ENCODE measurements around the gene ASMTL.
A peak's percentile ranks its signal among the peaks of the same experiment; 100 is the strongest.
"Not testable (repeated sequence)": the region's sequence is repeated elsewhere in the genome, so short reads cannot be mapped to it uniquely, and the experiment has no call there.

ASMTL gene

DNA sequence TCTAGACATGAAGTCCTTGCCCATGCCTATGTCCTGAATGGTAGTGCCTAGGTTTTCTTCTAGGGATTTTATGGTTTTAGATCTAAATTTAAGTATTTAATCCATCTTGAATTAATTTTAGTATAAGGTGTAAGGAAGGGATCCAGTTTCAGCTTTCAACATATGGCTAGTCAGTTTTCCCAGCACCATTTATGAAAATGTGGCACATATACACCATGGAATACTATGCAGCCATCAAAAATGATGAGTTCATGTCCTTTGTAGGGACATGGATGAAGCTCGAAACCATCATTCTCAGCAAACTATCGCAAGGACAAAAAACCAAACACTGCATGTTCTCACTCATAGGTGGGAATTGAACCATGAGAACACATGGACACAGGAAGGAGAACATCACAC is 29.8 kb upstream of the ASMTL start:
- not testable (repeated sequence) for DNase-seq (ENCODE audit: low read depth in 3 of 3)

- peak; percentile 54 to 68 (median 57) for DNase-seq (ENCODE audit: low read depth in 3 of 3)
Observed at GRCh38 chrX:1481636-1482529, 29.2 kb upstream of the ASMTL start.

DNA sequence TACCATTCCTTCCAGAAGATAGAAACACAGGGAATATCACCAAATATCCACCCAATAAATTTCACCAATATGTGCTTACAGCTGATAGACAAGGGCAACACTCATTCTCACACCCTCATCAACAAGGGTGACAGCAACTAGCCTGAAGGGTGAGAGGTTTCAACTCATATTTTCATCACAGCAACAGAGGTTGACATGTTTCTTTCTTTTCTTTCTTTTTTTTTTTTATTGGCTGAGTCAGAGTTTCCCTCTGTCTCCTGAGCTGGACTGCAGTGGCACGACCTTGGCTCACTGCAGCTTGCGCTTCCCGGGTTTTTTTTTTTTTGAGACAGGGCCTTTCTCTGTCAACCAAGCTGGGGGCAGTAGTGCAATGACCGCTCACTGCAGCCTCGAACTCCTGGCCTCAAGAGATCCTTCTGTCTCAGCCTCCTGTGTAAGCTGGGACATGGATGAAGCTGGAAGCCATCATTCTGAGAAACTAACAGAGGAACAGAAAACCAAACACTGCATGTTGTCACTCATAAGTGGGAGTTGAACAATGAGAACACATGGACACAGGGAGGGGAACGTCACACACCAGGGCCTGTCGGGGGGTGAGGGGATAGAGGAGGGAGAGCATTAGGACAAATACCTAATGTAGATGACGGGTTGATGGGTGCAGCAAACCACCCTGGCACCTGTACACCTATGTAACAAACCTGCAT is 27.5 kb upstream of the ASMTL start:
- no peak for DNase-seq (ENCODE audit: low read depth in 3 of 3)

- no peak for DNase-seq (ENCODE audit: low read depth in 3 of 3)
Observed at GRCh38 chrX:1477801-1478458, 25.2 kb upstream of the ASMTL start.

- no peak for DNase-seq (ENCODE audit: low read depth in 3 of 3)
Observed at GRCh38 chrX:1477229-1477628, 24.5 kb upstream of the ASMTL start.

DNA sequence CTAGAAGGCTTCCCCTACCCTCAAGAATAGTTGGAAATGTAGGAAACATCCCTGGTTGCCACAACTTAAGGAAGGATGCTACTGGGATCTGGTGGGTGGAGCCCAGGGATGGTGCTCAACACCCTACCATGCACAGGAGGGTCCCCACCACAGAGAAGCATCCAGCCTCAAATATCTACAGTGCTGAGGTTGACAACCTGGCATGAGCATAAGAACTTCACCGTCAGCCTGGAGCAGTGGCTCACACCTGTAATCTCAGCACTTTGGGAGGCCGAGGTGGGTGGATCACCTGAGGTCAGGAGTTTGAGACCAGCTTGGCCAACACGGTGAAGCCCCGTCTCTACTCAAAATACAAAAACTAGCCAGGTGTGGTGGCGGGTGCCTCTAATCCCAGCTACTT is 24.0 kb upstream of the ASMTL start:
- no peak for DNase-seq (ENCODE audit: low read depth in 3 of 3)

- DNase-seq (ENCODE audit: low read depth in 3 of 3) = no peak
Observed at GRCh38 chrX:1475881-1476280, 23.2 kb upstream of the ASMTL start.

- DNase-seq (ENCODE audit: low read depth in 3 of 3) = no peak
Observed at GRCh38 chrX:1475481-1475880, 22.8 kb upstream of the ASMTL start.

- not testable (repeated sequence) for DNase-seq (ENCODE audit: low read depth in 3 of 3)
Observed at GRCh38 chrX:1474593-1474992, 21.9 kb upstream of the ASMTL start.

DNA sequence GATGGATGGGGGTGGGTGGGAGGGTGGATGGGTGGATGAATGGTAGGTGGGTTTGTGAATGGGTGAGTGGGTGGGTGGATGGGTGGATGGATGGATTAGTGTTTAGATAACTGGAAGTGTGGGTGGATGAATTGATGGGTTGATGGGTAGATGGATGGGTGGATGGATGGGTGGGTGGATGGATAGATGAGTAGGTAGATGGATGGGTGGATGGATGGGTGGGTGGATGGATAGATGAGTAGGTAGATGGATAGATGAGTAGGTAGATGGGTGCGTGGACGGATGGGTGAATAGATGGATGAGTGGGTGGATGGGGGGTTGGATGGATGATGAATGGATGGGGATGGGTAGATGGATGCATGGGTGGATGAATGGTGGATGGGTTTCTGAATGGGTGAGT is 20.3 kb upstream of the ASMTL start:
- no peak for DNase-seq (ENCODE audit: low read depth in 3 of 3)

DNA sequence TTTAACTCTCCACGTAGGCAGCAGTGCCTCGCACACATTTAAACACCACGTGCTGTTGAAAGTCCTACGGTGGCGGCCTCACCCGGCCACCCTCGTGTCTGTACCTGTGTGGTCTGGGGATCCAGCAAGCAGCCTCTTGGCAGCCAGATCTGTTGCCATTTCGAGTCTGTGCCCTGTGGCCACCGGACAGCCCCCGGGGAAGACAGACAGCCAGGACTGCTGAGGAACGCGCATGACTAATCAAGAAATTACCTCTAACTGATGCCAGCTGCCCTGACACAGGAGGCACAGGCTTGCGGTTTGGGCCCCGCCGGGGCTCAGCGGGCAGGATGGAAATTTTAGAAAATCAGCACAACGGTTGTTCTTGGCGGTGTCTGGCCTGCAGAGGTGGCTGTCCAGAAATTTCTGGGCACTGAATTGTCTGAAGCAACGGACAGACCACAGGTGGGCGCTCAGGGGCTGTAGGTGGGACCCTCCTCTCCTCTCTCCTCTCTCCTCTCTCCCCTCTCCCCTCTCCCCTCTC is 15.6 kb upstream of the ASMTL start:
- peak in 2 of 3 experiments; percentile 59 to 72 for DNase-seq (ENCODE audit: low read depth in 3 of 3)

DNA sequence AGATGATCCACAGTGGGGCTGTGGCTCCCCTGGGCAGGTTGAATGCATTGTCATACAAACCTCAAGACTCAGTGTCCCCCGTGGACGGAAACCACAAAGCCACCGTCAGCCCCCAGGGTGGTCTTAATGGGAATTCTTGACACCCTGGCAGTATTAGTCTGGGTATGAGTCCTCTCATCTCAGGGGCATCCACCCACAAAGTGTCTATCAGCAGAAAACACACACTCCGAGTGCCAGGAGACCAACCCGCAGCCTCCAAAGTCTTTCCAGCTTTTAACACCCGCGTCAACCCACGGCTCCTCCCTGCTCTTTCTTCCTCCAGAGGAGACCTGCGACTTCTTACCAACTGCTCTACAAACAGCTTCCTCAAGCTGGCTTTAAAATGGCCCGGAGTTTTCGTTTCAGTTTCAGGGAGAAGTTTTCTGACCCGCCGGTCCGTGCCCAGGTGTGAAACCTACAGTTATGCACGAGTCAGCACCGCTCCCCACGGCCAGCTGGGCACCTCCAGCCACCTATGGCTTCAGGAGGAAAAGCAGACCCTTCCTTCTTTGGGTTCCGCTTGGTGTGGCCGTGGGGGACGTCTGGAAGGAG is 14.4 kb upstream of the ASMTL start:
- DNase-seq (ENCODE audit: low read depth in 3 of 3) = no peak

- no peak for DNase-seq (ENCODE audit: low read depth in 3 of 3)
Observed at GRCh38 chrX:1466232-1466661, 13.5 kb upstream of the ASMTL start.

DNA sequence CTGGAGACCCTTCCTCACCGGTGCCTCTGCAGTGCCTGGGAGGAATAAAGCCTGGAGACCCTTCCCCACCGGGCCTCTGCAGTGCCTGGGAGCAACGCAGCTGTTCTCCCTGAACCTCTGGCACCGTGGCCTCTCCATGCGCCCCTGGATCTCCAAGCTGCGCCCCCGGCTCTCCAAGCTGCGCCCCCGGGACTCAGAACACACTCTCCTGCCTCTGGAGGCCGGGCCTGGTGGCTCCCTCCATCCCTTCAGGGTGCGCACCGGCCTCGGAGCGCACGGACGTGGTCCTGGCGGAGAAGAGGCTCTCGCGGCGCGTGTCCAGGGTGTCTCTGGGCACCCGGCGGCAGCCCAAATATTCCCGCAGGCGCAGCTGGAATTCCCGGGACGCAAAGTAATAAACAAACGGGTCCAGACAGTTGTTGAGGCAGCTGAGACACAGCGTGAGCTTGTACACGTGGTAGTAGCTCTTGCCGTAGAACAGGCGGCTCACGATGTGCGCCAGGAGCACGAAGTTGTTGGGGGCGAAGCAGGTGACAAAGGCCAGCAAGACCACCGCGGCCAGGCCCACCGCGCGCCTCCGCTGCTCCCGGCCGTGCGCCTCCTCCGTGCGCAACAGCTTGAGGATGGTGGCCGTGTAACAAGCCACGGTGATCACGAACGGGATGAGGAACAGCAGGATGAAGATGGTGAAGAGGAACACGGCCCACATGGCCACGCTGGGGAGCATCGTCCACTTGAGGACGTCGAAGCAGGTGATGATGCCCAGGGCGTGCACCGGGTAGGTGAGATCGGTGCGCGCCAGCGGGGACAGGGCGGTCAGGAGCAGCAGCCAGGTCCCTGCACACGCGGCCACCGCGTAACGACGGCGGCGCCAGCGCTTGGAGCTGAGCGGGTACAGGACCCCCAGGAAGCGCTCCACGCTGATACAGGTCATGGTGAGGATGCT is 12.8 kb upstream of the ASMTL start:
- DNase-seq (ENCODE audit: low read depth in 3 of 3) = no peak

DNA sequence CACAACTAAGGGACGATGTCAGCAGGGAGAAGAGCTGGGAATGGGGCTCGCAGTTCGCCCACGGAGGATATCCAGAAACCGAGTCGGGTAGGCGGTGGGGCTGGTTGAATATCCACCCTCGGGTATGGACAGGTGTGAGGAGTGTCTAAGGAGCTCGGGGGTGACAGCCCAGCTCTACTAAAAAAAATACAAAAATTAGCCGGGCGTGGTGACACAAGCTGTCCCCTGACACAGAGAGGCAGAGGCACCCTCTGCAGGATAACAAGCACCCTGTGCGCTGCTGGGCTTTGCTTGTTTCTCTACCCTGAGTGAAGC is 12.2 kb upstream of the ASMTL start:
- DNase-seq (ENCODE audit: low read depth in 3 of 3) = no peak

DNA sequence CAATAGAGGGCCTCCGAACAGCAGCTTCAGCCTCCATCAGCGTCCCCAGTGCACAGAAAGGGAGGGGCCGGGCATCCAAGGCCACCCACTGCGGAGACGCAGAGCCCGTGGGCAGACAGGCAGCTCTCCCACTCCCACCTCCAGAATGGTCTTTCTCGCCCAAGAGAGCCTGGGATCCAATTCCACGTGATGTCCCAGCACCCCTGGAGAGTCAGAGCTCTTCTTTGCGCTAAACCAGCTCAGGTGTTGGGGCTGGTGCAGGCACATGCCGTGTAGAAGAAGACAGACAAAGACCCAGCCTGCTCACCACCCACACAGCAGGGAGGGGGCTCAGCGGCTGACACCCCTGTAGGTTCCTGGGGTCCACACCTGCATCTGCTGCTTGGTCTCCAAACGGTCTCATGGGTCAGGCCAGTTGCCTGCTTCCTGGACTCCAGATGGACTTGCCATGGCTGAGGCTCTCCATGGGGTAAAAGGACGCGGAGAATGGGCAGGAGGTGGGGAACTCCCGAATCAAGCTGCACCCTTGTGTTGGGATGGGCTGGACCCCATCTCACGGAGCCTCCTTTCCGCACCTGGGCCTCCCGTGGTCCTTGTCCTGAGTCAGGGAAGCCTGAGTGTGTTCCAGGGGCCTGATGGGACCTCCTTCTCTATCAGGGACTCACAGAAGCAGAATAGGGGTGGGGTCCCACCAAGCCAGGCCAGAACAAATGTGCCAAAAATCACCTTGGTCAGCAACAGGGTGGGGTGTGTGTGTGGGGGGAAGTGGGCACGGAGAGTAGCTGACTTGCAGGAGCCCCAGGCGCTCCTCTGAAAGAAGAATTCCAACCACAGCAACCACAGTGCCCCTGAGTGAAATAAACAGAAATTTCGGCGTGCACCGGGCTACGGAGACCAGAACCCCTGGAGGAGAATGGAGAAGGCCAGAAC is 11.6 kb upstream of the ASMTL start:
- DNase-seq (ENCODE audit: low read depth in 3 of 3) = no peak

DNA sequence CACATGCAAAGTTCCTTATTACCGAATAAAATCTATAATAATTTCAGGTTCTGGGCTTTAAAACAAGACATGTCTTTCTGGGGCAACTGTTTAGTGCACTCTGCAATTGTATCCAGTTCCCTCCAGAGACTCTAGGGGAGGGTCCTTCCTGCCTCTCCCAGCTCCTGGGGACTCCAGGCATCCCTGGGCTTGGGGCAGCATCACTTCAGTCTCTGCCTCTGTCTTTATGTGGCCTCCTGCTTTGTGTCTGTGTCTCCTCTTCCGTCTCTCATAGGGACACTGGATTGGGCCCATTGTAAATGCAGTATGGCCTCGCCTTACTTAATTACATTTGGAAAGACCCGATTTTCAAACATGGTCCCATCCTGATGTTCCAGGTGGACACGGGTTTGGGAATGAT is 10.9 kb upstream of the ASMTL start:
- no peak for DNase-seq (ENCODE audit: low read depth in 3 of 3)

DNA sequence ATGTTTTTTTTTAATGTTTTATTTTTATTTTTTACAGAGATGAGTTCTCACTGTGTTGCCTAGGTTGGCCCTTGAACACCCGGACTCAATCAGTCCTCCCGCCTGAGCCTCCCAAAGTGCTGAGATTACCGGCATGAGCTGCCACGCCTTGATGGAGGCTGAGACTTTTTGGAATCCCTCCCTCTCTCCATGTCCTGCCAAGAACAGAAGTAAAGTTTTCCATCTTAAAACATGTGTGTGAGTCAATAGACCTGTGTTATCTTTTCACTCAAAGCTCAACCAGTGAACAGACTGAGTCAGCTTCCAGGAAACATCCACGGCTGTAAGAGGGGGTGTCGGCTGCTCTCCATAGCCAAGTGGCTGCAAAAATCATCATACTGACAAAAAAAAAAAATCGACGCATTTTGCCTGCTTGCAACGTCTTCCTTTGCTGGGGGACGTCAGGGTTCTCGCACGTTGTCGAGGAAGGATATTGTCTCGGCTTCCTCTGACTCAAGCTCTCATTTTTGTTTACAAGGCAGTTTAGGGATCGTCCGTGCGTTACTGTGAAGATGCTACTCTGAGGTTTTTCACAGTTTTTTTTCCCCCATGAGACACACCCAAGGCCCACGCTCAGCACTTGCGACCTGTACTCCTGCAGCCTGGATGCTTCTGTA is 10.0 kb upstream of the ASMTL start:
- peak in 2 of 3 experiments; percentile 62 to 70 for DNase-seq (ENCODE audit: low read depth in 3 of 3)

GRCh38 chrX:1462110-1462509 is 9.4 kb upstream of the ASMTL start:
- no peak for DNase-seq (ENCODE audit: low read depth in 3 of 3)
